GM12891 (cell line): ENCODE results near the gene SRGN.

ENCODE experiments used
- POLR2A ChIP-seq: IDR thresholded peaks from 2 replicates; pipeline ENCODE4 v1.6.1; 2011; ENCODE audit warnings: low read depth, low read length, control low read depth
- POLR2AphosphoS5 ChIP-seq: IDR thresholded peaks from 2 replicates; pipeline ENCODE4 v1.6.1; 2011; ENCODE audit warnings: low read depth, low read length, control low read depth
- TAF1 ChIP-seq: IDR thresholded peaks from 2 replicates; pipeline ENCODE4 v1.6.1; 2011; ENCODE audit warnings: low read depth, low read length, control low read depth

GRCh38 chr10:69074532-69074931 is 13.4 kb upstream of the SRGN start:
- TF ChIP-seq POLR2A, result no peak
- no peak for TF ChIP-seq POLR2AphosphoS5
- no peak for TF ChIP-seq TAF1
